ENCODE results near the gene KCNQ2.

DNA sequence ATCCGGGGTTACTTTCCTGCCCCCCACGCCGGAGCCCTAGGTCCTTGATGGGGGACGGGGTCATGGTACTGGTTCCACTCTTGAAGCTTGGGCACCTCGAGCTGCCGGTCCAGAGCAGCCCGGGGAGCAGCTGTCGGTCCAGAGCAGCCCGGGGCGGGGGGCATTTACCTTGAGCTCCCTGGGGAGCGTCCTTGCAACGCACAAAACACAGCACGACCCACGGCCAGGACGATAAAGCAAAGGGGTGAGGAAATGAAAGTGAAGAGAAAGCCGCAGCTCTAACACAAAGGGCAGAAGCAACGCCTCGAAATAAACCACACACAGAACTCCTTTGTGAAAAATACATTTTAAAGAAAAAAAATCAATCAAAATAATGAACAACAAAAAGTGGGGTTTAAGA lies 39.1 kb downstream of the KCNQ2 start:
- TF ChIP-seq, protein P1, sequence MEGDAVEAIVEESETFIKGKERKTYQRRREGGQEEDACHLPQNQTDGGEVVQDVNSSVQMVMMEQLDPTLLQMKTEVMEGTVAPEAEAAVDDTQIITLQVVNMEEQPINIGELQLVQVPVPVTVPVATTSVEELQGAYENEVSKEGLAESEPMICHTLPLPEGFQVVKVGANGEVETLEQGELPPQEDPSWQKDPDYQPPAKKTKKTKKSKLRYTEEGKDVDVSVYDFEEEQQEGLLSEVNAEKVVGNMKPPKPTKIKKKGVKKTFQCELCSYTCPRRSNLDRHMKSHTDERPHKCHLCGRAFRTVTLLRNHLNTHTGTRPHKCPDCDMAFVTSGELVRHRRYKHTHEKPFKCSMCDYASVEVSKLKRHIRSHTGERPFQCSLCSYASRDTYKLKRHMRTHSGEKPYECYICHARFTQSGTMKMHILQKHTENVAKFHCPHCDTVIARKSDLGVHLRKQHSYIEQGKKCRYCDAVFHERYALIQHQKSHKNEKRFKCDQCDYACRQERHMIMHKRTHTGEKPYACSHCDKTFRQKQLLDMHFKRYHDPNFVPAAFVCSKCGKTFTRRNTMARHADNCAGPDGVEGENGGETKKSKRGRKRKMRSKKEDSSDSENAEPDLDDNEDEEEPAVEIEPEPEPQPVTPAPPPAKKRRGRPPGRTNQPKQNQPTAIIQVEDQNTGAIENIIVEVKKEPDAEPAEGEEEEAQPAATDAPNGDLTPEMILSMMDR (conservative IDR thresholded peaks at IDR 0.05), result no peak
- TF ChIP-seq EZH2 (IDR thresholded peaks at IDR 0.05; ENCODE audit: low read depth), result no peak
